Activated naive CD4-positive, alpha-beta T cell (primary cell): ENCODE measurements around the gene NCBP2L.
A peak's percentile ranks its signal among the peaks of the same experiment; 100 is the strongest.

Source experiments
- DNase-seq, 4 experiments: peaks; one replicate each; lab custom pipeline; 2025; lab: John Stamatoyannopoulos, UW

NCBP2L gene

GRCh38 chrX:107752714-107753113, 24.8 kb upstream of the NCBP2L start:
- no peak for DNase-seq

- no peak for DNase-seq
Observed at GRCh38 chrX:107753187-107753586, 24.3 kb upstream of the NCBP2L start.

- no peak for DNase-seq
Observed at GRCh38 chrX:107755721-107756120, 21.8 kb upstream of the NCBP2L start.

GRCh38 chrX:107758231-107758766, 19.2 kb upstream of the NCBP2L start:
- no peak for DNase-seq

- DNase-seq: no peak
Observed at GRCh38 chrX:107760304-107761077, 17.0 kb upstream of the NCBP2L start.

GRCh38 chrX:107763647-107764046, 13.9 kb upstream of the NCBP2L start:
- no peak for DNase-seq

- DNase-seq: no peak
Observed at GRCh38 chrX:107764845-107765608, 12.5 kb upstream of the NCBP2L start.

- no peak for DNase-seq
Observed at GRCh38 chrX:107766470-107767150, 10.9 kb upstream of the NCBP2L start.

- DNase-seq: no peak
Observed at GRCh38 chrX:107768051-107768450, 9.5 kb upstream of the NCBP2L start.

GRCh38 chrX:107769581-107770317, 7.8 kb upstream of the NCBP2L start:
- DNase-seq: no peak

GRCh38 chrX:107773206-107773605, 4.3 kb upstream of the NCBP2L start:
- no peak for DNase-seq

GRCh38 chrX:107773906-107774435, 3.6 kb upstream of the NCBP2L start:
- no peak for DNase-seq

- DNase-seq: peak in 1 of 4 experiments; percentile 3
Observed at GRCh38 chrX:107775000-107775733, 2.4 kb upstream of the NCBP2L start.

GRCh38 chrX:107775734-107776511, 1.6 kb upstream of the NCBP2L start, which contains the start of gene TSC22D3:
TSC22D3 (minus strand) TSS chrX:107775787; CDS start chrX:107775419, 368 bp downstream.
- DNase-seq: peak in 3 of 4 experiments; percentile 3 to 25 (median 3)

GRCh38 chrX:107776649-107777535, 641 bp upstream of the NCBP2L start:
- peak; percentile 2 to 61 (median 30) for DNase-seq

GRCh38 chrX:107780525-107780924, 3.0 kb downstream of the NCBP2L start:
- DNase-seq: no peak

- no peak for DNase-seq
Observed at GRCh38 chrX:107787827-107788226, 10.3 kb downstream of the NCBP2L start.

- no peak for DNase-seq
Observed at GRCh38 chrX:107804427-107804826, 26.9 kb downstream of the NCBP2L start.

GRCh38 chrX:107805179-107805578, 27.6 kb downstream of the NCBP2L start:
- no peak for DNase-seq
